ENCODE data around the gene ZNF865.

Gene ZNF865

GRCh38 chr19:55663846-55664536, 58.5 kb downstream of the ZNF865 start:
- no peak for DNase-seq

GRCh38 chr19:55666343-55667005, 61.0 kb downstream of the ZNF865 start:
- no peak for DNase-seq

All from stimulated activated CD8-positive, alpha-beta memory T cell treated with anti-CD3 and anti-CD28 coated beads, Interleukin-4, amount 100 ng/mL, for 48 hours (primary cell).